ENCODE data around the gene S100A8. TPM values are rescaled to one million over a fixed set of nuclear protein-coding genes. Genes with fewer than 3 reads are reported as not detected.
A peak's percentile ranks its signal among the peaks of the same experiment; 100 is the strongest.

The S100A8 gene
- total RNA-seq, 1 experiment from 2014 or later: not detected

- Histone ChIP-seq H3K36me3 (replicated peaks; ENCODE audit: control insufficient read depth, insufficient read depth, low read length) (no peaks in the 10 kb centered on the region), H3K27me3 (ENCODE audit: control insufficient read depth, insufficient read depth, low read length) (no peaks in the 10 kb centered on the region), H3K4me3 (ENCODE audit: insufficient read depth, low read depth, low read length) (no peak overlapping the region)
- DNase-seq: no peak
Measured at GRCh38 chr1:153364766-153365666, 25.9 kb downstream of the S100A8 start.

DNA sequence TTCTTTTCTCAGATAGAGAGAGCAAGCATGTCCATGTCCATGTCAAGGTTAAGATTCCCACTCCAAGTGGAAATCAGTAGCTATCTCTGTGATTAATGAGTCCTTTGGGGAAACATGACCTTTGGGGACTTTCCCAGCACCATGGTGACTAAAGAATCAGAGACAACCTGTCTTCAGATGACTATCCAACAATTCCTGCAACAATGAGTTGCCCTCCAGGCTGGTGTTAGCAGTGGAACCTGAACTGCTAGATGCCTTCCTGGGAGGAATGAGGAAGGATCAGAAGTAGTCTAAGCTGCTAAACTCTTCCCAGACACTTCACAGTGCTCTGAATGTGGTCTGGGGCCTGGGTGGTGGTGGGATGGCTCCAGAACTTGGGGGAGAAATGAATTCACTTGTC is 26.7 kb downstream of the S100A8 start:
- no peak overlapping the region for H3K4me3 ChIP-seq (ENCODE audit: insufficient read depth, low read depth, low read length)
- H3K27me3 ChIP-seq (ENCODE audit: control insufficient read depth, insufficient read depth, low read length): no peaks in the 10 kb centered on the region
- DNase-seq: no peak
- H3K36me3 ChIP-seq (replicated peaks; ENCODE audit: control insufficient read depth, insufficient read depth, low read length): no peaks in the 10 kb centered on the region

- no peak overlapping the region for H3K4me3 ChIP-seq (ENCODE audit: insufficient read depth, low read depth, low read length)
- DNase-seq: no peak
Measured at GRCh38 chr1:153363641-153364040, 27.2 kb downstream of the S100A8 start.

GRCh38 chr1:153362187-153362775 is 28.6 kb downstream of the S100A8 start:
- DNase-seq: peak; percentile 29
- Histone ChIP-seq H3K27me3 (ENCODE audit: control insufficient read depth, insufficient read depth, low read length) (no peaks in the 10 kb centered on the region), H3K4me3 (ENCODE audit: insufficient read depth, low read depth, low read length) (no peak overlapping the region), H3K36me3 (replicated peaks; ENCODE audit: control insufficient read depth, insufficient read depth, low read length) (no peaks in the 10 kb centered on the region)

More at GRCh38 chr1:153363641-153364040, 27.2 kb downstream of the S100A8 start:
- Histone ChIP-seq H3K27me3 (ENCODE audit: control insufficient read depth, insufficient read depth, low read length) (no peaks in the 10 kb centered on the region), H3K36me3 (replicated peaks; ENCODE audit: control insufficient read depth, insufficient read depth, low read length) (no peaks in the 10 kb centered on the region)

GRCh38 chr1:153361480-153362109 is 29.3 kb downstream of the S100A8 start:
- DNase-seq: no peak
- no peaks in the 10 kb centered on the region for H3K27me3 ChIP-seq (ENCODE audit: control insufficient read depth, insufficient read depth, low read length)
- H3K4me3 ChIP-seq (ENCODE audit: insufficient read depth, low read depth, low read length): no peak overlapping the region
- H3K36me3 ChIP-seq (replicated peaks; ENCODE audit: control insufficient read depth, insufficient read depth, low read length): no peaks in the 10 kb centered on the region

GRCh38 chr1:153360592-153361479 is 30.0 kb downstream of the S100A8 start:
- no peaks in the 10 kb centered on the region for H3K36me3 ChIP-seq (replicated peaks; ENCODE audit: control insufficient read depth, insufficient read depth, low read length)

DNA sequence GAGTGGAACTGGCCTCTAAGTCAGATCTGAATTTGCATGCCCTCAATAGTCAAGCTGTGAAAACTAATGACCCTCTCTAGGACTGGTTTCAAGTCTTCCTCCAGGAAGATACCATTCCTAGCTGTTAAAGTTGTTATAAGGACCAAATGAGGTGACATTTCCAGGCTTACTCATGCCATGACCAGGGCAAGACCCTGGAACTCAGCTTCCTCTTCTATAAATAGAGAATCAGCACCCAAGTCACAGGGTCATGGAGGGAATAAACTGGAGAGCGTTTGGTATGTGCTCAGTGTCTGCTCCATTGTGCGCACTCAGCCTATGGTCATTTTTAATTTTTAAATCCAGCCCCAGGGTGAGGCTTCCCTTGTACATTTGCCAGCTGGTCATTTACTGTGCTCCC is 30.7 kb downstream of the S100A8 start:
- DNase-seq: peak; percentile 16
- Histone ChIP-seq H3K4me3 (ENCODE audit: insufficient read depth, low read depth, low read length) (no peak overlapping the region), H3K27me3 (ENCODE audit: control insufficient read depth, insufficient read depth, low read length) (no peaks in the 10 kb centered on the region), H3K36me3 (replicated peaks; ENCODE audit: control insufficient read depth, insufficient read depth, low read length) (no peaks in the 10 kb centered on the region)

More at GRCh38 chr1:153360592-153361479, 30.0 kb downstream of the S100A8 start:
- Histone ChIP-seq H3K4me3 (ENCODE audit: insufficient read depth, low read depth, low read length) (no peak overlapping the region), H3K27me3 (ENCODE audit: control insufficient read depth, insufficient read depth, low read length) (no peaks in the 10 kb centered on the region)
- DNase-seq: peak; percentile 18

DNA sequence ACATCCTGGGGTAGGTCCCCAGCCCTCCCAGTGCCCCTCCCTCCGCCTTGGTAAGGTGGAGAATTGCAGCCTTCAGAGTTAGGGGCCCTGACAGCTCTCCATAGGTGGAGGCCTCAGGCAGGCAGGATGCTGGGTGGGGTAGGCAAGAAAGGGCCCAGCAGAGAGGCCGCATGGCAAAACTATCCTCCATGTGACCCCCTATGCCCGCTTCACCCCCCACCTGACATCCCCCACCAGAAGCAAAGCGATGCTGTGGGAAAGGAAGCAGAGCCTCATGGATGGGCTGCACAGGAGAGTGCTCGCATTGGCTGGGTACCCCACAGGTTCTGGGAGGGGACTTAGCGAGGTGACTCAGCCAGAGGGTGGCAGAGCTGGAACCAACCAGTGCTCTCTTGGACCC is 31.6 kb downstream of the S100A8 start:
- DNase-seq: peak; percentile 39
- Histone ChIP-seq H3K4me3 (ENCODE audit: insufficient read depth, low read depth, low read length) (no peak overlapping the region), H3K36me3 (replicated peaks; ENCODE audit: control insufficient read depth, insufficient read depth, low read length) (no peaks in the 10 kb centered on the region), H3K27me3 (ENCODE audit: control insufficient read depth, insufficient read depth, low read length) (no peaks in the 10 kb centered on the region)

DNA sequence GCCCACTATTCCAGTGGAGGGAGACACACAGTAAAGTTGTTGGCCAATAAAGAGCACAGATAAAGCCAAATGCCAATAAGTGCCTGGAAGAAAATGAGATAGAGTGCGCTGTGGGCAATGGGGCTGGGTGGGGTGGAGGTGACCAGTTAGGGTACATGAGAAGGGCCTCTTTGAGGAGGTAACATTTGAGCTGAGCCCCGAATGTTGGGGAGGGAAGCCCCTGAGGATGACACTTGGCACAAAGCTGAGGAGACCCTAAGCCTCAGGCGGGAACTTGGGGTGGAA is 32.2 kb downstream of the S100A8 start:
- no peaks in the 10 kb centered on the region for H3K36me3 ChIP-seq (replicated peaks; ENCODE audit: control insufficient read depth, insufficient read depth, low read length)
- no peaks in the 10 kb centered on the region for H3K27me3 ChIP-seq (ENCODE audit: control insufficient read depth, insufficient read depth, low read length)
- H3K4me3 ChIP-seq (ENCODE audit: insufficient read depth, low read depth, low read length): no peak overlapping the region
- no peak for DNase-seq

GRCh38 chr1:153357853-153358690 is 32.8 kb downstream of the S100A8 start, which contains the start of gene S100A9:
Gene S100A9, plus strand, starts transcription at chr1:153357854. Its CDS starts 430 bp downstream, at chr1:153358284.
- H3K4me3 ChIP-seq (ENCODE audit: insufficient read depth, low read depth, low read length): no peak within 1 kb of the TSS
- peak; percentile 25 for DNase-seq
- no peaks in the 10 kb centered on the region for H3K36me3 ChIP-seq (replicated peaks; ENCODE audit: control insufficient read depth, insufficient read depth, low read length)
- H3K27me3 ChIP-seq (ENCODE audit: control insufficient read depth, insufficient read depth, low read length): no peaks in the 10 kb centered on the region

GRCh38 chr1:153357076-153357852 is 33.6 kb downstream of the S100A8 start:
- Histone ChIP-seq H3K4me3 (ENCODE audit: insufficient read depth, low read depth, low read length) (no peak overlapping the region), H3K36me3 (replicated peaks; ENCODE audit: control insufficient read depth, insufficient read depth, low read length) (no peaks in the 10 kb centered on the region), H3K27me3 (ENCODE audit: control insufficient read depth, insufficient read depth, low read length) (no peaks in the 10 kb centered on the region)
- peak; percentile 32 for DNase-seq

GRCh38 chr1:153356392-153357075 is 34.3 kb downstream of the S100A8 start:
- no peaks in the 10 kb centered on the region for H3K27me3 ChIP-seq (ENCODE audit: control insufficient read depth, insufficient read depth, low read length)
- DNase-seq: peak; percentile 20
- no peak overlapping the region for H3K4me3 ChIP-seq (ENCODE audit: insufficient read depth, low read depth, low read length)
- no peaks in the 10 kb centered on the region for H3K36me3 ChIP-seq (replicated peaks; ENCODE audit: control insufficient read depth, insufficient read depth, low read length)
